Raji (cell line): ENCODE measurements around the gene FFAR2.

ENCODE experiments used
- POLR2A ChIP-seq: IDR thresholded peaks from 2 replicates; pipeline ENCODE4 v1.6.1; 2011; ENCODE audit warnings: low read depth, low read length, control low read depth; ENCODE audit not compliant: insufficient read depth

FFAR2 gene

DNA sequence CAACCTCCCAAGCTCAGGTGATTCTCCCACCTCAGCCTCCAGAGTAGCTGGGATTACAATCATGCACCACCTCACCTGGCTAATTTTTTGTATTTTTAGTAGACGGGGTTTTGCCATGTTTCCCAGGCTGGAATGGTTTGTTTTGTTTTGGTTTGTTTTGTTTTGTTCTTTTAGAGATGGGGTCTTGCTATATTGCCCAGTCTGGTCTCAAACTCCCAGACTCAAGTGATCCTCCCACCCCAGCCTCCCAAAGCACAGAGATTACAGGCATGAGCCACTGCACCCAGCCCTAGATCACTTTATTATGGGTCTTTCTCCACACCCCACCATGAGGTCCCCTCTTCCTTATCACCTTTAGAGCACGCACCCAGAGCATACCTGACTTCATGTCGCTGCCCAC is 50.2 kb downstream of the FFAR2 start:
- no peak for TF ChIP-seq POLR2A

DNA sequence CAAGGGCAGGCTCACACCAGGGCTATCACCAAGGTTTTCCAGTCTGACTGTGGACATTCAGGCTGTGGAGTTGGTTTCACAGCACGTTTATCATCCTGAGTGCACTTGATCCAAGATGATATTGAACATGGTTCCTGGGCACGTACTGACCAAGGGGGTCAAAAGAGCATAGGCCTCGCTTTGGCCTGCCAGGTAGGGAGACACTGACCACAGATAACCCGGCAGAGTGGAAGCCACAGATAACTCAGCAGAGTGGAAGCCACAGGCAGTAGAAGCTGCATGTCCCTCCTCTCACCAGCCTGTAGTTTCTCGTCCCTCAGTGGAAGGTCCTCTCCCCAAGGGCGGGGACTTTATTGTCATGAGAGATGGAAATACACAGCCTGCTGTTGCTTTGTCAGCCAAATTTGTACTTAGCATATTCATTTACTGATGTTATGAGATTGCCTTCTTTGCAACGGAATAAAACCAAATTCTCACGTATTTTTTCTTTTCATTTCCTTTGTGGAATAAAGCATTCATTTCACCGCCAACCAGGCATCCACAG is 51.0 kb downstream of the FFAR2 start:
- TF ChIP-seq POLR2A: no peak

DNA sequence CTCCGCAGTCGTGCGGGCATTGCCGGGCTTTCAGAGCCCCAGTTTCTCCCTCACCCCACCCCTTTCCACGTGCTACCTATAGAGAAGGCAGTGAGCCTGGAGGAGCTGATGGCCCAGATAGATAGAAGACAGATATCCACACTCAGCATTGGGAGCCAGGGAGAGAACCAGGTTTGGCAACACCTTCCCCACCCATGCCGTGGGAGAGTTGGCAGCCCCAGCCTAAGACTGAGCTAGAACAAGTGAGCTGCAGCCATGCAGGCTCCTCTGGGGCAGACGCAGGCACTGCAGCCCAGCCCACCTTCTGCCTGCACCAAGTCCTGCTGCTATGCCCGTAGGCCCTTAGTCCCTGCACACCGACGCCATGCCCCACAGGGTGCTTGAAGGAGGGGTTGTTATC is 52.6 kb downstream of the FFAR2 start:
- TF ChIP-seq POLR2A: no peak
